GM12878 (cell line): ENCODE measurements around the gene CCDC117. TPM values are rescaled to one million over a fixed set of nuclear protein-coding genes. Genes with fewer than 3 reads are reported as not detected.

Source experiments
- ATAC-seq: fragments of 200-7000 bp; cut with Tn5 transposase; 3 replicates; pipeline ENCODE4 v1.9.1; 2020; ENCODE audit warnings: mild to moderate bottlenecking, moderate library complexity
- BruUV-seq: library from RNA; stranded (reverse); fragments of 400-500 nt; replicated peaks from 2 replicates; lab custom pipeline; 2021; lab: Mats Ljungman, UMichigan
- CTCF ChIA-PET: fragments of 300-600 bp; sonication (Branson Sonifier 250); formaldehyde crosslinking; extraction: SDS; loops from one replicate; lab custom pipeline; 2021; ENCODE audit warnings: inconsistent platforms; lab: Yijun Ruan, JAX
- POLR2A ChIA-PET: fragments of 350-600 bp; formaldehyde crosslinking; extraction: SDS; loops from one replicate; lab custom pipeline; 2021; ENCODE audit warnings: inconsistent platforms; lab: Charles Lee
- RAD21 ChIA-PET: fragments of 300-600 bp; sonication (Branson Sonifier 250); formaldehyde crosslinking; loops from one replicate; lab custom pipeline; 2023; ENCODE audit warnings: antibody characterized with exemption; ENCODE audit not compliant: unreplicated experiment; lab: Charles Lee
- SMC1A ChIA-PET: fragments of 300-600 bp; sonication (Branson Sonifier 250); formaldehyde crosslinking; loops from one replicate; lab custom pipeline; 2023; ENCODE audit not compliant: unreplicated experiment, uncharacterized antibody; lab: Charles Lee
- DNase-seq: peaks from one replicate; pipeline ENCODE4 v3.0.0-alpha.2; 2011; ENCODE audit warnings: low read depth, low spot score
- FAIRE-seq: peaks from 3 replicates; lab custom pipeline; 2011; peaks lifted over from hg19 to GRCh38; lab: Jason Lieb, UNC
- H2AFZ ChIP-seq: 2 replicates; pipeline ENCODE4 v1.6.0; 2011; ENCODE audit warnings: low read depth, low read length, control low read depth; ENCODE audit not compliant: control insufficient read depth
- H3K27ac ChIP-seq: 2 replicates; pipeline ENCODE4 v1.5.1; 2011; ENCODE audit warnings: control low read depth; ENCODE audit not compliant: control insufficient read depth, insufficient read depth
- H3K27me3 ChIP-seq, 2 experiments: replicated peaks in 1 of 2; 2 replicates each; pipeline versions ENCODE4 v1.6.0 to v1.6.1; 2011; ENCODE audit warnings: low read length in 1 of 2; ENCODE audit not compliant: control insufficient read depth in 2 of 2, insufficient read depth in 2 of 2
- H3K36me3 ChIP-seq, 2 experiments: 2 replicates each; pipeline ENCODE4 v1.5.1; 2011; ENCODE audit warnings: low read length in 1 of 2; ENCODE audit not compliant: control insufficient read depth in 2 of 2, insufficient read depth in 2 of 2
- H3K4me1 ChIP-seq: 2 replicates; pipeline ENCODE4 v1.6.1; 2011; ENCODE audit warnings: mild to moderate bottlenecking, low read length, moderate library complexity, mixed read lengths; ENCODE audit not compliant: control insufficient read depth, insufficient read depth
- H3K4me2 ChIP-seq: 2 replicates; pipeline ENCODE4 v1.6.0; 2011; ENCODE audit warnings: control low read depth; ENCODE audit not compliant: control insufficient read depth, insufficient read depth
- H3K4me3 ChIP-seq: fragments of 200-600 bp; sonication (generic); 2 replicates; pipeline ENCODE4 v1.5.1; 2016
- H3K79me2 ChIP-seq: 2 replicates; pipeline ENCODE4 v1.6.0; 2011; ENCODE audit warnings: low read length; ENCODE audit not compliant: control insufficient read depth, insufficient read depth
- H3K9ac ChIP-seq: 2 replicates; pipeline ENCODE4 v1.8.0; 2011; ENCODE audit warnings: low read length, control low read depth, mixed read lengths; ENCODE audit not compliant: control insufficient read depth, insufficient read depth
- H3K9me3 ChIP-seq: replicated peaks from 3 replicates; pipeline ENCODE4 v1.5.1; 2011; ENCODE audit warnings: mild to moderate bottlenecking, low read length; ENCODE audit not compliant: control insufficient read depth, insufficient read depth
- H4K20me1 ChIP-seq: 2 replicates; pipeline ENCODE4 v1.6.0; 2011; ENCODE audit not compliant: control insufficient read depth, insufficient read depth
- CBX5 ChIP-seq: sonication (generic); IDR thresholded peaks from 2 replicates; pipeline ENCODE4 v1.6.1; 2016; ENCODE audit warnings: low read depth, moderate library complexity, mild to moderate bottlenecking, inconsistent platforms
- FOS ChIP-seq: IDR thresholded peaks from 3 replicates; pipeline ENCODE4 v1.6.1; 2011; ENCODE audit warnings: borderline replicate concordance; ENCODE audit not compliant: insufficient read length; ENCODE audit errors: extremely low read depth
- IRF3 ChIP-seq: fragments of 450-650 bp; IDR thresholded peaks from 2 replicates; pipeline ENCODE4 v1.6.1; 2014; ENCODE audit warnings: mild to moderate bottlenecking
- MTA2 ChIP-seq: fragments of 450-650 bp; IDR thresholded peaks from 2 replicates; pipeline ENCODE4 v1.6.1; 2016; ENCODE audit warnings: low read depth, mild to moderate bottlenecking, moderate library complexity
- PAX5 ChIP-seq: IDR thresholded peaks from 2 replicates; pipeline ENCODE4 v1.6.1; 2011; ENCODE audit warnings: low read depth, low read length, borderline replicate concordance
- POLR2A ChIP-seq: IDR thresholded peaks from 2 replicates; pipeline ENCODE4 v1.6.1; 2011; ENCODE audit warnings: low read depth, mild to moderate bottlenecking, low read length
- SPI1 ChIP-seq: IDR thresholded peaks from 2 replicates; pipeline ENCODE4 v1.6.1; 2011; ENCODE audit warnings: low read depth, mild to moderate bottlenecking, low read length, moderate library complexity, borderline replicate concordance; ENCODE audit not compliant: insufficient read depth
- SREBF2 ChIP-seq: IDR thresholded peaks from 2 replicates; pipeline ENCODE4 v1.6.1; 2012; ENCODE audit warnings: mild to moderate bottlenecking, low read length
- YY1 ChIP-seq: IDR thresholded peaks from 2 replicates; pipeline ENCODE4 v1.6.1; 2011; ENCODE audit warnings: low read depth, mild to moderate bottlenecking, low read length
- ZNF207 ChIP-seq: fragments of 450-650 bp; IDR thresholded peaks from 2 replicates; pipeline ENCODE4 v1.6.1; 2014; ENCODE audit warnings: antibody characterized with exemption, mild to moderate bottlenecking, borderline replicate concordance
- WGBS: methylation state at CpG from one replicate; pipeline ENCODE4 v1.1.6; 2016; ENCODE audit warnings: low lambda C conversion rate; ENCODE audit not compliant: insufficient replicate concordance, insufficient coverage; ENCODE audit errors: missing lambda C conversion rate; 5-methylcytosine and 5-hydroxymethylcytosine counted together
- in situ Hi-C: fragments of 300-500 bp; cut with MboI; formaldehyde crosslinking; loops from 9 replicates; pipeline ENCODE4 v1.14.3; 2018; ENCODE audit warnings: mixed read lengths
- intact Hi-C: fragments of 100-400 bp; cut with micrococcal nuclease; formaldehyde crosslinking; loops from one replicate; pipeline ENCODE4 v1.14.2; 2022; ENCODE audit not compliant: unreplicated experiment
- polyA plus RNA-seq, 11 experiments: library from polyadenylated mRNA; depleted of rRNA in 4 of 11; unstranded in 6 of 11; stranded (reverse) in 5 of 11; fragments of >200 nt; fragmentation: Nextera tagmentation in 4 of 11; fragmentation: Illumina TruSeq in 1 of 11; extraction: Ambion mirVana in 4 of 11; extraction: Trizol in 1 of 11; gene quantifications; 1 replicate in 1 of 11; 2 replicates in 10 of 11; pipeline versions ENCODE4 v1.2.1 to v1.2.3, GENCODE V29; 2011 to 2016; ENCODE audit warnings: inconsistent platforms in 2 of 11, missing spikeins in 2 of 11, low read depth in 1 of 11
- total RNA-seq, 4 experiments: library from RNA; depleted of rRNA in 3 of 4; stranded (reverse); fragments of >200 nt in 3 of 4; fragmentation: Illumina TruSeq in 1 of 4; extraction: Trizol in 1 of 4; gene quantifications; 2 replicates each; pipeline versions ENCODE4 v1.2.1 to v1.2.3, GENCODE V29; 2013 to 2021
- TF ChIP-seq, protein P1 (sequence below): IDR thresholded peaks from 2 replicates; pipeline ENCODE4 v1.6.1; 2012; ENCODE audit warnings: low read depth, low read length, improper control_type of control experiment
- TF ChIP-seq, protein P2 (sequence below): IDR thresholded peaks from 2 replicates; pipeline ENCODE4 v1.6.1; 2011; ENCODE audit warnings: low read depth, low read length, improper control_type of control experiment, borderline replicate concordance
- TF ChIP-seq, protein P3 (sequence below): fragments of 450-650 bp; IDR thresholded peaks from 2 replicates; pipeline ENCODE4 v1.6.1; 2016; ENCODE audit warnings: mild to moderate bottlenecking
- TF ChIP-seq, protein P4 (sequence below): fragments of 450-650 bp; IDR thresholded peaks from 2 replicates; pipeline ENCODE4 v1.6.1; 2018; ENCODE audit warnings: borderline replicate concordance, mild to moderate bottlenecking; ENCODE audit not compliant: partially characterized antibody

CCDC117 gene
- total and polyA plus RNA-seq, 10 of the 15 experiments (the other 5 are each of a cell fraction or from before 2014, with no cell fraction given), result 6.3 to 32.2 (median 20.6) TPM

GRCh38 chr22:28741785-28742561, 30.5 kb upstream of the CCDC117 start, which contains the start of the genes CHEK2 and HSCB (continued):
- TF ChIP-seq FOS (peak; percentile 75), PAX5 (peak; percentile 66; the same call in 1 of the 2 replicates), YY1 (peak; percentile 78), ZNF207 (peak; percentile 64; the same call in 1 of the 2 replicates), CBX5 (no peak), POLR2A (peak; percentile 94)
- TF ChIP-seq, protein P1, sequence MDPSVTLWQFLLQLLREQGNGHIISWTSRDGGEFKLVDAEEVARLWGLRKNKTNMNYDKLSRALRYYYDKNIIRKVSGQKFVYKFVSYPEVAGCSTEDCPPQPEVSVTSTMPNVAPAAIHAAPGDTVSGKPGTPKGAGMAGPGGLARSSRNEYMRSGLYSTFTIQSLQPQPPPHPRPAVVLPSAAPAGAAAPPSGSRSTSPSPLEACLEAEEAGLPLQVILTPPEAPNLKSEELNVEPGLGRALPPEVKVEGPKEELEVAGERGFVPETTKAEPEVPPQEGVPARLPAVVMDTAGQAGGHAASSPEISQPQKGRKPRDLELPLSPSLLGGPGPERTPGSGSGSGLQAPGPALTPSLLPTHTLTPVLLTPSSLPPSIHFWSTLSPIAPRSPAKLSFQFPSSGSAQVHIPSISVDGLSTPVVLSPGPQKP, result peak; percentile 62; the same call in 1 of the 2 replicates
- TF ChIP-seq, protein P2, sequence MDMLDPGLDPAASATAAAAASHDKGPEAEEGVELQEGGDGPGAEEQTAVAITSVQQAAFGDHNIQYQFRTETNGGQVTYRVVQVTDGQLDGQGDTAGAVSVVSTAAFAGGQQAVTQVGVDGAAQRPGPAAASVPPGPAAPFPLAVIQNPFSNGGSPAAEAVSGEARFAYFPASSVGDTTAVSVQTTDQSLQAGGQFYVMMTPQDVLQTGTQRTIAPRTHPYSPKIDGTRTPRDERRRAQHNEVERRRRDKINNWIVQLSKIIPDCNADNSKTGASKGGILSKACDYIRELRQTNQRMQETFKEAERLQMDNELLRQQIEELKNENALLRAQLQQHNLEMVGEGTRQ, result peak; percentile 45

DNA sequence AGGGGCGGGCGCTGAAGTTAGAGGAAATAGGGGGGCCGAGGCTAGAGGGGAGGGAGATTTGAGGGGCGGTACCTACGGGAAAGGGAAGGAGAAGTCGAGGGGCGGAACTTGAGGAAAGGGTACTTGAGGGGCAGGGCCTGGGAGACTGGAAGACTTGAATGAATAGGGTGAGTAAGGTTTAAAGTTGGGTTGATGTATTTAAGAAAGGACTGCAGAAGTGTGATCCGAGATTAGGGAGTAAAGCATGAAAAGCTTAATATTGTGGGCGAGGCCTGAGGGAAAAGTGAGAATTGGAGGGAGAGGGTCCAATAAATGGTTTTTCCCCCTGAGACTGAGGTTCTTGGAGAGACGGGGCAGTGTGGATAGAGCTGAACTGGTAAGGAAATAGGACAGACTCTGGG, 29.9 kb upstream of the CCDC117 start:
- Histone ChIP-seq H2AFZ (peak overlapping the region; percentile 78), H3K27me3 (no peaks in the 10 kb centered on the region), H3K4me3 (peak overlapping the region; percentile 69), H3K27ac (peak overlapping the region; percentile 82), H3K9me3 (no peaks in the 10 kb centered on the region), H3K36me3 (peaks cover 2 to 16% of the 10 kb centered on the region in 2 experiments), H3K9ac (peak overlapping the region; percentile 84), H3K79me2 (peaks cover 20% of the 10 kb centered on the region), H3K4me1 (peaks cover 7% of the 10 kb centered on the region), H4K20me1 (no peaks in the 10 kb centered on the region), H3K4me2 (peak overlapping the region; percentile 95)
- RAD21 ChIA-PET, result interaction anchor here (0.8 kb wide), 1 partner anchor 69 kb away, joined by 3 read pairs; no protein-coding TSS in a partner anchor
- intact Hi-C loops, result loop anchor here (2.0 to 5.0 kb wide), 2 partner anchors 30 to 50 kb away; partner anchors contain the start of gene CCDC117
- POLR2A ChIA-PET, result interaction anchor here (1.0 to 1.8 kb wide), 5 partner anchors 30 to 76 kb away, joined by 3 to 7 read pairs (median 4); partner anchors contain the start of genes CCDC117 and XBP1
- no TSS peak for BruUV-seq
- DNase-seq (no peak), ATAC-seq (no peak), FAIRE-seq (no peak)
- in situ Hi-C loops, result no loop called here
- 0% methylated on average over 7 of the region's 10 CpGs for WGBS
- CTCF ChIA-PET, result interaction anchor here (1.4 to 1.5 kb wide), 2 partner anchors 32 to 86 kb away, joined by 3 to 5 read pairs; no protein-coding TSS in a partner anchor
- SMC1A ChIA-PET, result interaction anchor here (0.7 to 2.5 kb wide), 5 partner anchors 9 to 56 kb away, joined by 3 to 9 read pairs (median 7); no protein-coding TSS in a partner anchor
- TF ChIP-seq, protein P3, sequence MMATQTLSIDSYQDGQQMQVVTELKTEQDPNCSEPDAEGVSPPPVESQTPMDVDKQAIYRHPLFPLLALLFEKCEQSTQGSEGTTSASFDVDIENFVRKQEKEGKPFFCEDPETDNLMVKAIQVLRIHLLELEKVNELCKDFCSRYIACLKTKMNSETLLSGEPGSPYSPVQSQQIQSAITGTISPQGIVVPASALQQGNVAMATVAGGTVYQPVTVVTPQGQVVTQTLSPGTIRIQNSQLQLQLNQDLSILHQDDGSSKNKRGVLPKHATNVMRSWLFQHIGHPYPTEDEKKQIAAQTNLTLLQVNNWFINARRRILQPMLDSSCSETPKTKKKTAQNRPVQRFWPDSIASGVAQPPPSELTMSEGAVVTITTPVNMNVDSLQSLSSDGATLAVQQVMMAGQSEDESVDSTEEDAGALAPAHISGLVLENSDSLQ, result peak; percentile 75
- TF ChIP-seq SREBF2 (no peak), IRF3 (no peak), SPI1 (no peak; the same call in 1 of the 2 replicates), MTA2 (peak; percentile 30; the same call in 1 of the 2 replicates)
- TF ChIP-seq, protein P4, sequence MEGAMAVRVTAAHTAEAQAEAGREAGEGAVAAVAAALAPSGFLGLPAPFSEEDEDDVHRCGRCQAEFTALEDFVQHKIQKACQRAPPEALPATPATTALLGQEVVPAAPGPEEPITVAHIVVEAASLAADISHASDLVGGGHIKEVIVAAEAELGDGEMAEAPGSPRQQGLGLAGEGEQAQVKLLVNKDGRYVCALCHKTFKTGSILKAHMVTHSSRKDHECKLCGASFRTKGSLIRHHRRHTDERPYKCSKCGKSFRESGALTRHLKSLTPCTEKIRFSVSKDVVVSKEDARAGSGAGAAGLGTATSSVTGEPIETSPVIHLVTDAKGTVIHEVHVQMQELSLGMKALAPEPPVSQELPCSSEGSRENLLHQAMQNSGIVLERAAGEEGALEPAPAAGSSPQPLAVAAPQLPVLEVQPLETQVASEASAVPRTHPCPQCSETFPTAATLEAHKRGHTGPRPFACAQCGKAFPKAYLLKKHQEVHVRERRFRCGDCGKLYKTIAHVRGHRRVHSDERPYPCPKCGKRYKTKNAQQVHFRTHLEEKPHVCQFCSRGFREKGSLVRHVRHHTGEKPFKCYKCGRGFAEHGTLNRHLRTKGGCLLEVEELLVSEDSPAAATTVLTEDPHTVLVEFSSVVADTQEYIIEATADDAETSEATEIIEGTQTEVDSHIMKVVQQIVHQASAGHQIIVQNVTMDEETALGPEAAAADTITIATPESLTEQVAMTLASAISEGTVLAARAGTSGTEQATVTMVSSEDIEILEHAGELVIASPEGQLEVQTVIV, result no peak
